DMS 273 treated with DMSO at 0.1 percent for 48 hours (cell line): ENCODE data around the gene CAMK4.
"Not testable (repeated sequence)": the region's sequence is repeated elsewhere in the genome, so short reads cannot be mapped to it uniquely, and the experiment has no call there.

Source experiments
- DNase-seq: peaks from one replicate; lab custom pipeline; 2025; lab: John Stamatoyannopoulos, UW

CAMK4 gene

DNA sequence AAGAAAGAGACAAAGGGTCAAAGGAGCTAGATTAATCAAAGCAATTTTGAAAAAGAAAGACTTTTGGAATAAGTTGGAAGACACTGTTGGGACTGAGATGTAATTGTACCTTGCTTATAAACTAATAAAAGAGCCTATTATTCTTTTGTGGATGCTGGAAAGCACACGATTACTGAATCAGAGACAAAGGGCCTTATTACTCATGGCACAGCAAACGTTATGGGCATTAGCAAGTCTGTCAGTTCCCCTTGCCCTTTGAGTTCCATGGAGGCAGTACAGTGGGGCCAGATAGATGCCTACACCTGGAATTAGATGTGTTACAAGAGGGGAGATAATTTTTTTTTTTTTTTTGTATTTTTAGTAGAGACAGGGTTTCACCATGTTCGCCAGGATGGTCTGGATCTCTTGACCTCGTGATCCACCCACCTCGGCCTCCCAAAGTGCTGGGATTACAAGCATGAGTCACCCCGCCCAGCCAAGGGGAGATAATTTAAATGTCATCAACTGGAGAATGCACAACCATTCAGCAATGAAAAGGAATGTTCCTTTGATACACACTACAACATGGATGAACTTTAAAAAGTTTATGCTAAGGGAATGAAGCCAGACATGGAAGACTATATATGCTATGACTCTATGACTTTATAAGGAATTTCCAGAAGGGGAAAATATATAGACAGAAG, 159.2 kb downstream of the CAMK4 start:
- DNase-seq = no peak

DNA sequence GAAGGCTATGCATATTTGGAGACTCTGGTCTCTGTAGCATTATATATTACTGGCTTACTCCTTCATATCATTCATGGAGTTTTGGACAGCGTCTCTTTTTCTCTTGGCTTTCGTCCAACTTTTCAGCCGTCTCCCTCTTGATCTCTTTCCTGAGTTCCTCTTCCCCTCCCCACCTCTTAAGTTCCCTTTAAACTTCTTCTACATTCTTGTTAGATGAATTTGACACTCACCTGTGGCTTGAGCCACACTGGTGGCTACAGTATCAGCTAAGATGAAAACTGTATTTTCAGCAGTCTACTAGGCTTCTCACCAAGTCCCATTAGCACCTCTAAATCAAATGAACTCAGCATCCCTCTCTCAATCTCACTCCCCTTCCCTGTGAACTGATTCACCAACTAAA, 160.0 kb downstream of the CAMK4 start:
- DNase-seq = no peak

DNA sequence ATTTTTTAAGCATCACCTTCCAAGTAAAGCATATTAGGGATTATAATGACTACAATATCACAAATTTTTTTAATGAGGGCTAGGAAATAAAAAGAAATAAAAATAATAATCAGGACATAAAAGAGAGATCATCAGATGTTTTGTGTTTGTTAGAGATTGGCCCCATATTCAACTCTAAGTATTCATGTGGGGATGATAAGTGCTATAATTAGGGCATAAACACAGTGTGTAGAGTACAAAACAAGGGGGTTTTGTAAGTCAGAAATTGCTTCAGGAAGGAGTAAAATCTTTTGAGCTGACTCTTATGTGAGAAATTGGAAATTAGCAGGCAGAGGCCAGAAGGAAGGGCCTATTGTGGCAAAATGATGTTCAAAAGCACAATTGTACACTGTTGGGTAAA, 160.9 kb downstream of the CAMK4 start:
- no peak for DNase-seq

DNA sequence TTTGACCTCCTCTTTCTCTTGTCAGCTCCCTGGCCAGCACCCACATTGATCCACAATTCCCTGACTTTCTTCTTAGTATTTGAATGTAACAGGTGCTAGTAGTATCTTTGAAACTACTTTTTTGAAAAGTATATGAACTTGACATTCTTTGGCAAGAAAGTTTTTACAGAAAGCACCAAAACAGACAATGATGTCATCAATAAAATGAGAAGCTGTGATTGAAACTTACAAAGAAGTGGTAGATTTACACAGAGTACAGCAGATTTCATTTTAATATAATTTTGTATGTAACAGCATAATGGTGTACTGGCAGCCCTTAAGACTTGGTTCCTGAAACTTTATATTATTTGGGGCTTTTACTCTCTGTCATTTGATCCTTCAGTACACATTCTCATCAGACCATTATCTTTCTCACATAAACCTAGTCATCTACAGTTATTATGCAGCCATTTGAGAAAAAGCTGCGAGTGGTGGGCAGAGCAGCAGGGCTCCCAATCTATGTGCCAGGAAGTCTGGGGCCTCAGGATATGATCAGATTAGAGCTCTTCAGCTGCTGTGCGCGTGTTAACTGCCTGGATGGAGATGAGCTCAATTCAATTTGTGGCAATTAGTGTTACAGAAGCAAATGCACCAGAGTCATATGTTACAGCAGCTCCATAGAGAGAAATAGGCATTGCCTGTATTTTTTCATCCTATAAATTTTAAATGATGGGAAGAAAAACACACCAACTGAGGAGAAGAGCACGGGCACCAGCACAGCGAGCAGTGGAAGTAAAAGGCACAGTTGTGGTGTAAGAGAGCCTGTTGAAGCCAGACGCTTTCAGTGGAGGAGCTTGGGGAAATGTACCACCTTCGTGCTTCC, 162.0 kb downstream of the CAMK4 start:
- DNase-seq = peak; percentile 74

DNA sequence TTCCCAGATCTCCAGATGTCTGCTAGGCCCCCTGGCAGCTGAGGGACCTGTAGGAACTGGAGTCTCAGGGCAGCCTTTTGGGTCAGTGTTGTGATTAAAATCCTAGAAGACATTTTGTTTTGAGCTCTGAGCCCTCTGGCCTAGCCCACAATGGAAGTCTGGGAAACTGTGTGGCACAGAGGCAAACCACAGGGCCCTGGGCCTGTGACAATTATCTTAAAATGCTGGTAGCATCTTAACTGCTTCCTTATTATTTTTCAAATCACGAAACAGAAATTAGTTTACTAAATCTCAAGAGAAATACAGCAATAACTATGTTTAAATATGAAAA, 162.6 kb downstream of the CAMK4 start:
- DNase-seq = no peak

DNA sequence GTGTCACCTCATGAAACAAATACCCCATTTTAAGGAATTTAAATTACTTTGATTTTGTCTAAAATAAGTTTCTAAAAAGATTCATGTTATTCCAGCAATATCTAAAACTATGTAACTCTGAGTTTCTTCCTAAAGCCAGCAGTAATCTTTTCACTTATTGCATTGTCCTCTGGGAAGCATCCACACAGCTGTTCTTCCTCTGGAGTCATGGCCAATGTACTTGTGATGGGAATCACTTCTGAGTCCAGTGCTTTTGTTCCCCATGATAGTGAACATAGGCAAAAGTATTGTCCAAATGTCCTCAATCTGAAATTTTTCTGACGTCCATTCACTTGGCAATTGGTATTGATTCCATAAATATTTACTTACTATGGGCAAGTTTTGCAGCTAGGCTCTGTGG, 163.2 kb downstream of the CAMK4 start:
- no peak for DNase-seq

DNA sequence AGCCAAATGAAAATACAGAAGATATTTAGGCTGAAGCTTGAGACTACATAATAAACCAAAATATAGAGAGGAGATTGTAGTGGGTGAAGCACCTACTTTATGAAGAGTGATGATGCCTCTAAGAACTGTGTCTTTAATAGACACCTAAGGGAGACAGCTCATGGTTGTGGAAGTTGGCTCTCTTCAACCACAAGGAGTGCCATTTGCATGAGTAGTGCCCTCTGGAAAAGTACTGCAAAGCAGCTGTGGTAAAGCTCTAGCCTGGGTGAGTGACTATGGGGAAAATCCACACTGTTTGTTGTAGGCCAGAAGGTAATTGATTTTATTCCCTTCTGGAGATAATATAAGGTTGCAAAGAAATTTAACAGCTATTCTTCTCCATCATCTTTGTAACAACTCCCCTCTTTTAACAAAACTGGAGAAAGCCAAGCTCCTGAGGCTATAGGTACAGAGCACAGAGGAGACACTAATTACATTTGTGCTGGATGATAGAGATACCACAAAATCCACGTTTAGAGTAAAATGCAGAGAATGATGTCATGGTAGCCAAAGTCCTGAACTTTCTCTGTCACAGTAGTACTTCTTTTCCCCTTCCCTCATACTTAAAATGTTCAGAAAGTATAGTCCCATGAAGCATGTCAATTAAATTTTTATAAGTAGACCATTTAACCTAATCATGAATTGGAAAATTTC, 165.4 kb downstream of the CAMK4 start:
- DNase-seq = no peak

DNA sequence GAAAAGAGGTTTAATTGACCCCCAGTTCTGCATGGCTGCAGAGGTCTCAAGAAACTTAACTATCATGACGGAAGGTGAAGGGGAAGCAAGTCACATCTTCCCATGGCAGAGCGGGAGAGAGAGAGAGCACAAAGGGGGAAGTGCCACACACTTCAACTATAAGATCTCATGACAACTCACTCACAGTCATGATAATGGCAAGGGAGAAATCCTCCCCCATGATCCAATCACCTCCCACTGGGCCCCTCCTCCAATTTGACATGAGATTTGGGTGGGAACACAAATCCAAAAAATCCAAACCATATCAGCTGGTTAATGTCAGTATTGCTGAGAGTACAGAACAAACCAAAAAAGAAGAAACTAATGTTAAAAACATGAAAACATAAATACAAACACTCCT, 168.0 kb downstream of the CAMK4 start:
- no peak for DNase-seq

DNA sequence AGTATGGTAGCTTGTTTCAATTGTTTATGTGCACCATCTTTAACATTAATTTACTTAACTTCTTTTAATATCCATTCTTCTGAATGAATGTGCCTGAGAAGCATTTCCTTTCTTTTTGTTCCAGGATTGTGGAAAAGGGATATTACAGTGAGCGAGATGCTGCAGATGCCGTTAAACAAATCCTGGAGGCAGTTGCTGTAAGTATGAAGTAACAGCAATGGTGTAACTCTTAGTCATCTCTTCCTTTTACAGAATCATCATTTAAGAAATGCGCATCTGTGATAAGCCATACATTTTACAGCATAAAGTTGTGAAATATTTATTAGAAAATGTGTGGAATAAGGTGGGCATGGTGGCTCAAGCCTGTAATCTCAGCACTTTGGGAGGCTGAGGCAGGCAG, 170.4 kb downstream of the CAMK4 start:
- no peak for DNase-seq

DNA sequence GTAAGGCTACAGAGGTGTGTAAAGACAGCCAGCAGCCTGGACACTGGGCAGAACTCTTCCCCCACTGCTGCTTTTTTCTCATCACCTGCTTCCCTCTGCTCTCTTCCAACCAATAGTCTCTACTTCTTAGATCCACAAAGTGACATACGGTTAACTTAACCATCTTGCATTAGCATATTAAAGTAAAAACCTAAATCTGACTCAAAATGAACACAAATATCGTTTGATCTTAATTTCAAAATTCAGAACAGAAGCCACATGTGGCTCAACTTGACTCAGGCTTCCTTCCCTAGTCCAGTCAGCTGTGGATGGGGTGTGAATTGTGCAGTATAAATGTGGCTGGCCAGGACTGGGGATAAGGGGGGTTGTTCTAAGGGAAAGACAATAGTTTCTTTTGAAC, 173.8 kb downstream of the CAMK4 start:
- DNase-seq = no peak

DNA sequence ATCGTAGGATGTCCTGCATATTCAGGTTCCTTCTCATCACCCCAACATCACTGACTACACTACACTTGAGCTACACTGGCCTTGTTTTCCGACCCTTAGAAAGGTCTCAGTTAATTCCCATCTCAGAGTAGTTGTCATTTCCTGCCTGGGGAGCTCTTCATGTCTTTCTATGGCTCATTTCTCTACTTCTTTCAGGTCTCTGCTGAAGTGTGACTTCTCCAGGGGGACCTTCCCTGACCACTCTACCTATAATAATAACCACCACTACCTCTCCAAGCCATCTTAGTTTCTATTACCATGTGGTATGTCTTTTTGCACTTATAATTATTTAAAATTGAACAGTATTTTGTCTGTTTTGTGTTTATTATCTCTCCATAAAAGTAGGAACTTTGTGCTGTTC, 174.9 kb downstream of the CAMK4 start:
- DNase-seq = no peak

DNA sequence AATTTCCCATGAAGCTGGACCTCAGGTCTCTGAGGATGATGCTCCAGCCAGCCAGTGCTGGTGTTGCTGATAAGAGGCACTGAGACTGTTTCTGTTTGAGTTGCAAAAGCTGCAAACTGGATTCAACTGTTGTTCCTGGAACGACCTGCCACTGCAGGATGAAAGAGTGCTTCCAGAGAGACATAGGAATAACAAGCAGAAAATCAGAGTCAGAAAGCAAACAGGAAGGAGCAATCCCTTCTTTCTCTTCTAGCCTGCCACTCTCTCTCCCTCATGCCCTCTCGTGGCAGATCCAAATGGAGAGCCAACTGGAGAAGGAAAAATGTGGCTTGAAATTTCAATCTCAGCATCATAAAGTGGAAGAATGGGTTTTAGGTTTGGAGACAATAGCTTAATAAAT, 177.7 kb downstream of the CAMK4 start:
- DNase-seq = no peak

DNA sequence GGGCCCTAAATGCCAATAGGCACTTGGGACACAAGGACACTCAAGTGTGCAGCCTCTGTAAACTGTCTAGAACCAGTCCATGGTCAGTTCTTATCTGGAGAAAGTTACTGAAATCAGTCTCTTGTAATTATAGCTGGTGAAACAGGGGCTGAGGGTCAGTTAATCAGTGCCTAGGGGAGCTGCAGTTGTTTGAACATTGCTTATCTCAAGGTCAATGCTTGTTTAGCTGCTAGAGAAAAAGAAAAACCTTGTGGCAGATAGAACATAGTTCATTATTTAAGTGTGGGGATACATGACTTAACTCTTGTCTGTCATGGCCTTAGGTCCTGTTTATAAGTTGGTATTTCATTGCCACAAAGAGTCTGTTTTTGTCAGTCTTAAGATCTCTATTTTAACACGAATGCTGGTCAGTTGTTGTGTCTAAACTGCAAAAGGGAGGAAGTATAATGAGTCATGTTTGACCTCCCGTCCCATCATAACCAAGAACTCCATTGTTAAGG, 180.1 kb downstream of the CAMK4 start:
- DNase-seq = no peak

DNA sequence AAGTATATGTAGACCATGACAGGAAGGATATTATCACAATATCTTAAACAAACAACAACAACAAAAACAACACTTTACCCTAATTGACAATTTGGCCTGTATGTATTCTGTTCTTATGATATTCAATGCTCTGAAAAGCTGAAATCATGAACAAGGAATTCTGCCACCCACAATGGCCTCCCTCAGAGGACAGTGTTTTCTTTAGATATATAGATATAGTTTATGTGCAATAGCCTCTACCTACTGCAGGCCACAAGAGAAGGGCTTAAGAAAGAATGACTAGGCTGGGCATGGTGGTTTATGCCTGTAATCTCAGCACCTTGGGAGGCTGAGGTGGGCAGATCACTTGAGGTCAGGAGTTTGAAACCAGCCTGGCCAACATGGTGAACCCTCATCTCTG, 183.4 kb downstream of the CAMK4 start:
- no peak for DNase-seq

DNA sequence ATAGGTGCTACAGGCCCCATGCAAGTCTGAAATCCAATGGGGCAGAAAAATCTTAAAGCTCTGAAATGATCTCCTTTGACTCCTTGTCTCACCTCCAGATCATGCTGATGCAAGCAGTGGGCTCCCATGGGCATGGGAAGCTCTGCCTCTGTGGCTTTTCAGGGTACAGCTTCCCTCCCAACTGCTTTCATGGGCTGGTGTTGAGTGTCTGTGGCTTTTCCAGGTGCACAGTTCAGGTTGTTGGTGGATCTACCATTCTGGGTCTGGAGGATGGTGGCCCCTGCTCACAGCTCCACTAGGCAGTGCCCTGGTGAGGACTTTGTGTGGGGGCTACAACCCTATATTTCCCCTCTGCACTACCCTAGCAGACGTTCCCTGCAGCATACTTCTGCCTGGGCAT, 184.6 kb downstream of the CAMK4 start:
- DNase-seq = no peak

DNA sequence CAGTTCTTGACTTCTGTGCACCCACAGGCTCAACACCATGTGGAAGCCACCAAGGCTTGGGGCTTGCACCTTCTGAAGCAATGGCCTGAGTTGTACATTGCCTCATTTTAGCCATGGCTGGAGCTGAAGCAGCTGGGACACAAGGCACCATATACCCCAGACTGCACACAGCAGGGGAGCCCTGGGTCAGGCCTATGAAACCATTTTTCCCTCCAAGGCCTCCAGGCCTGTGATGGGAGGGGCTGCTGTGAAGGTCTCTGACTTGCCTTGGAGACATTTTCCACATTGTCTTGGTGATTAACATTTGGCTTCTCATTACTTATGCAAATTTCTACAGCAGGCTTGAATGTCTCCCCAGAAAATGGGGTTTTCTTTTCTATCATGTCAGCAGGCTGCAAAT, 185.1 kb downstream of the CAMK4 start:
- not testable (repeated sequence) for DNase-seq

DNA sequence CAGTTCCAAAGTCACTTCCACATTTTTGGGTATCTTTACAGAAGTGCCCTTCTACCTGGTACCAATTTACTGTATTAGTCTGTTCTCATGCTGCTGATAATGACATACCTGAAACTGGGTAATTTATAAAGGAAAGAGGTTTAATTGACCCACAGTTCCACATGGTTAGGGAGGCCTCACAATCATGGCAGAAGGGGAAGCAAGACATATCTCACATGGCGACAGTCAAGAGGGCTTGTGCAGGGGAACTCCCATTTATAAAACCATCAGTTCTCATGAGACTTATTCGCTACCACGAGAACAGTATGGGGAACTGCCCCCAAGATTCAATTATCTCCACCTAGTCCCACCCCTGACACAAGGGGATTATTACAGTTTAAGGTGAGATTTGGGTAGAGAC, 185.9 kb downstream of the CAMK4 start:
- DNase-seq = not testable (repeated sequence)

DNA sequence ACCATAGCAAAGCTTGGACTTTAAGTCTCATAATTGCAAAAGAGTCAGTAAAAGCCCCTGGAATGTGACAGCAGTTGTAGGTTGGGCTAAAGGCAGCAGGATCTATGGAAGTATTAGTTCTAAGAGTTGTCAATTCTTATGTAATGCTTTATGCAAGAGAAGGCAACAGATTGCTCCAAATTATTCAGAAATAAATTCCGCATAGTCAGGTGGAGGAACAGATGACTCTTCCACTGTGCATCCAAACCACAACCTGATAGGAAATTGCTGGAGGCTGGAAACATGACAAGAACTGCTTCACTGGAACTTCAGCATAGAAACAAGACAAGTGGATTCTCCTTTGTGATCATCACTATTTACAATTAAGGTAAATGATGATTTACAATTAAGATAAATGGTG, 187.1 kb downstream of the CAMK4 start:
- no peak for DNase-seq

DNA sequence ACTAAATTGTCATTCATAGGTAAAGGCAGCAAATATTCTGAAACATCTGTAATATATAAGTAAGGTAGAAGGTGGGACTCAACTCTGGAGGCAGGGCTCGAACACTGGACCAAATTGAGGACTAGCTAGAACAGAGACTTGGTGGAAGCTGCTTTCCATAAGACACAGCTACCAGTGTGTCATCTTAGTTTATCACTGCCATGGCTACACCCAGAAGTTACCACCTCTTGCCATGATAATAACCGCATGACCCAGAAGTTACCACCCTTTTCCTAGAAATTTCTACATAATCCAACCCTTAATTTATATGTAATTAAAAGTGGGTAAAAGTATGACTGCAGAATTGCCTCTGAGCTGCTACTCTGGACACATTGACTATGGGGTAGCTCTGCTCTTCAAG, 188.4 kb downstream of the CAMK4 start:
- DNase-seq = no peak

DNA sequence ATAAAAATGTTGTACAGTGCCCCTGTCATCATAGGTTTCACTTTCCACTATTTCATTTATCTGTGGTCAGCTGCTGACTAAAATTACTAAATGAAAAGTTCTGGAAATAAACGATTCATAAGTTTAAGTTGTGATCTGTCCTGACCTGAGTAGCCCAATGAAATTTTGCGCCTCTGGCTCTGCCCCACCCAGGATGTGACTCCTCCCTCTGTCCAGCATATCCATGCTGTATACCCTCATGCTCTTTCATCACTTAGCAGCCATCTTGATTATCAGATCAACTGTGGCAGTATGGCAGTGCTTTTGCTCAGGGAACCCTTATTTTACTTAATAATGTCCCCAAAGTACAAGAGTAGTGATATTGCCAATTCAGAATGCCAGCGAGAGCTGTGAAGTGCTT, 190.9 kb downstream of the CAMK4 start:
- DNase-seq = no peak

DNA sequence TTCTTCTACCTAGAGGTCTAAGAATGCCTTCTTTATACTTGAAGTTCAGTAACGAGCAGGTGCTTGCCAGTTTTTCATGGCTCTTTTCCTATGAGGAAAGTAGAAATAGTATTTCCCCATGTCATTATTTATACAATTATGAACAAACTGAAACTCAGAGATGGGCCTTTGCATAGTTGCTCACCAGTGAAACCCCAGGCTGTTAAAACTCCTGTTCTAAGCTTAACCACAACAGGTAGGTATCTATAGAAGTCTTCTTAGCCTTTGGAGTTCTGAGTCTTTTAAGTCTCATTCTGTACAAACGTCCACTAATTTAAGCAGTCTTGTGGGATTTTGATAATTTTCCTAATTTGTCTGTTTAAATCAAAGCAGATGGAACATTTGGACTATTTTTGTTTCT, 198.1 kb downstream of the CAMK4 start:
- no peak for DNase-seq

DNA sequence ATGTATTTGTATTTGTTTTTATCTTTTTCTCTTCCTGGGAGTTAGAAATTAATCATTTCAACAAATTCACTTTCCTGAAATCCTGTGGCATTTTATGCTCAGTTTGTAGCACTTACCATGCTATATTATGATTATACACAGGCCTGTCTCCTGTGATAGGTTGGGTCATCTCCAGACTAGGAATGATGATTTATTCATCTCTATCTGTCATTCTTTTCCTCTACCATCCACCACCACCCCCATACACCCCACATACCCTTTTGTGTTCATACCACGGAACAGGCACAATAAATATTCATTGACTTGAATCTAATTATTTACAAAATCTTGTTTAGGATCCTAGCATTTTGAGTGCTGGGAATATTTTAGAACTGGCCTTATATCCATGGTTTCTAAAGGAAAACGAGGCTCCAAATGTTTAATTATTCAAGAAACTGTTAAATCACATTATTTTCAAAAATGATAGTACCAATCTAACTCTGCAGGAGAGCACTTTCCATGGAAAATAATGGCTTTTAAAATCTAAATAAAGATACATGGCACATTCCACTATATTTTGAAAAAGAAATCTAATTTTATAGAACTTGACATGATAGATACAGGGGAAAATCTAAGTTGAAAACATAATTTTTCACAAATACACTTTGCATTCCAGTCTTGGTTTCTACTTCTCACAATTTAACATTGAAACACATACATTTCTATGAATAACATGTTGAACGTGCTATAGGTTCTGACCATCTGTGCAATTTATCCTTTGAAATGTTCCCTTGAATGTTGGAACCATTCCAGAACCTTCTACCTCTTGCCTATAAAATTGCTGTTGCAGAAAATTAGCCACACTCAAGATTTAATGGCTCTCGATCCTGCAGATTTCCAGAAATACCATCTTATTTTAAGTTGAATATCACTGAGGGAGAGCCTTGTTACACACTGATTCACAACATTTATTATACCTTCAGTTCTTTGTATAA, 198.8 kb downstream of the CAMK4 start:
- DNase-seq = peak; percentile 64
